Endothelial cell of umbilical vein (primary cell): ENCODE data around the gene LRRC73. TPM values are rescaled to one million over a fixed set of nuclear protein-coding genes. Genes with fewer than 3 reads are reported as not detected.

Experiments used
- BruUV-seq: library from RNA; stranded (reverse); fragments of 400-500 nt; replicated peaks from 2 replicates; lab custom pipeline; 2021; lab: Mats Ljungman, UMichigan
- CTCF ChIA-PET: fragments of 300-600, 350-600 bp; sonication (Branson Sonifier 250); formaldehyde crosslinking; loops from one replicate; lab custom pipeline; 2021; ENCODE audit warnings: antibody characterized with exemption, inconsistent platforms; lab: Charles Lee
- POLR2A ChIA-PET: fragments of 300-600, 350-600 bp; sonication (Branson Sonifier 250); formaldehyde crosslinking; loops from one replicate; lab custom pipeline; 2021; ENCODE audit warnings: antibody characterized with exemption, inconsistent platforms; lab: Charles Lee
- DNase-seq: peaks from one replicate; pipeline ENCODE4 v3.0.0-alpha.2; 2011; ENCODE audit warnings: low read depth, low spot score
- FAIRE-seq: peaks from 2 replicates; lab custom pipeline; 2011; peaks lifted over from hg19 to GRCh38; lab: Jason Lieb, UNC
- H2AFZ ChIP-seq: 2 replicates; pipeline ENCODE4 v1.6.0; 2012; ENCODE audit warnings: low read depth, low read length, control low read depth, inconsistent platforms
- H3K27ac ChIP-seq: 2 replicates; pipeline ENCODE4 v1.5.1; 2011; ENCODE audit warnings: low read depth, mild to moderate bottlenecking, control low read depth, low read length, moderate library complexity; ENCODE audit not compliant: insufficient read depth
- H3K27me3 ChIP-seq, 2 experiments: 2 replicates each; pipeline versions ENCODE4 v1.6.0 to v1.6.1; 2011; ENCODE audit warnings: low read length in 2 of 2, mixed read lengths in 1 of 2; ENCODE audit not compliant: control insufficient read depth in 2 of 2, insufficient read depth in 2 of 2
- H3K36me3 ChIP-seq, 2 experiments: 2 replicates in 1 of 2; 3 replicates in 1 of 2; pipeline ENCODE4 v1.5.1; 2011; ENCODE audit warnings: low read length in 2 of 2, mild to moderate bottlenecking in 1 of 2, moderate library complexity in 1 of 2; ENCODE audit not compliant: control insufficient read depth in 2 of 2, insufficient read depth in 2 of 2; ENCODE audit errors: extremely low read depth in 1 of 2
- H3K4me1 ChIP-seq: 3 replicates; pipeline ENCODE4 v1.5.1; 2011; ENCODE audit warnings: mild to moderate bottlenecking, low read length; ENCODE audit not compliant: control insufficient read depth, insufficient read depth; ENCODE audit errors: extremely low read depth
- H3K4me2 ChIP-seq: 2 replicates; pipeline ENCODE4 v1.6.1; 2011; ENCODE audit warnings: low read length, control low read depth, mixed read lengths; ENCODE audit not compliant: insufficient read depth
- H3K4me3 ChIP-seq, 3 experiments: fragments of 200-600 bp in 1 of 3; sonication (generic), shearing (Covaris generic) in 1 of 3; replicated peaks in 1 of 3; 2 replicates each; pipeline ENCODE4 v1.5.1; 2011 to 2016; ENCODE audit warnings: control low read depth in 3 of 3, low read length in 3 of 3, mild to moderate bottlenecking in 2 of 3, inconsistent platforms in 1 of 3, low read depth in 1 of 3, moderate library complexity in 1 of 3; ENCODE audit not compliant: insufficient read depth in 1 of 3
- H3K79me2 ChIP-seq: 2 replicates; pipeline ENCODE4 v1.6.0; 2012; ENCODE audit warnings: low read length, inconsistent platforms; ENCODE audit not compliant: control insufficient read depth, insufficient read depth
- H3K9ac ChIP-seq: replicated peaks from 2 replicates; pipeline ENCODE3; 2011; ENCODE audit warnings: low read length, control low read depth; ENCODE audit not compliant: insufficient read depth; ENCODE audit errors: extremely low read depth
- H3K9me1 ChIP-seq: replicated peaks from 3 replicates; pipeline ENCODE4 v1.6.0; 2011; ENCODE audit warnings: mild to moderate bottlenecking, low read length; ENCODE audit not compliant: control insufficient read depth, insufficient read depth; ENCODE audit errors: extremely low read depth
- H3K9me3 ChIP-seq: replicated peaks from 2 replicates; pipeline ENCODE4 v1.5.1; 2012; ENCODE audit warnings: low read length, inconsistent platforms; ENCODE audit not compliant: control insufficient read depth, insufficient read depth
- H4K20me1 ChIP-seq: replicated peaks from 2 replicates; pipeline ENCODE3; 2011; ENCODE audit warnings: mild to moderate bottlenecking, low read length; ENCODE audit not compliant: control insufficient read depth, insufficient read depth; ENCODE audit errors: extremely low read depth
- CTCF ChIP-seq, 2 donors: IDR thresholded peaks; 1 replicate in 1 of 2; 2 replicates in 1 of 2; pipeline ENCODE4 v1.5.1; 2011; ENCODE audit warnings: low read length in 2 of 2, mild to moderate bottlenecking in 2 of 2, moderate library complexity in 2 of 2, control low read depth in 1 of 2, inconsistent platforms in 1 of 2, low read depth in 1 of 2; ENCODE audit not compliant: insufficient read depth in 1 of 2; ENCODE audit errors: extremely low read depth in 1 of 2
- EZH2 ChIP-seq: IDR thresholded peaks from 2 replicates; pipeline ENCODE4 v1.6.1; 2012; ENCODE audit warnings: borderline replicate concordance, low read depth, mild to moderate bottlenecking, moderate library complexity, low read length, inconsistent platforms; ENCODE audit not compliant: severe bottlenecking
- FOS ChIP-seq: IDR thresholded peaks from 2 replicates; pipeline ENCODE4 v1.6.1; 2011; ENCODE audit warnings: mild to moderate bottlenecking, low read length, moderate library complexity, borderline replicate concordance; ENCODE audit not compliant: insufficient read depth
- GATA2 ChIP-seq: IDR thresholded peaks from 2 replicates; pipeline ENCODE4 v1.7.0; 2011; ENCODE audit warnings: low read depth, mild to moderate bottlenecking, moderate library complexity, mixed read lengths, low read length; ENCODE audit not compliant: insufficient read length, insufficient read depth
- JUN ChIP-seq: IDR thresholded peaks from 2 replicates; pipeline ENCODE4 v1.6.1; 2011; ENCODE audit warnings: borderline replicate concordance, low read depth; ENCODE audit not compliant: insufficient read length, insufficient read depth
- MYC ChIP-seq: IDR thresholded peaks from one replicate; pipeline ENCODE4 v1.6.1; 2011; ENCODE audit warnings: mild to moderate bottlenecking, low read depth, low read length
- POLR2A ChIP-seq: IDR thresholded peaks from 2 replicates; pipeline ENCODE4 v1.6.1; 2012; ENCODE audit warnings: low read depth, mild to moderate bottlenecking, control low read depth, low read length
- POLR2AphosphoS5 ChIP-seq: IDR thresholded peaks from 2 replicates; pipeline ENCODE4 v1.6.1; 2012; ENCODE audit warnings: low read depth, mild to moderate bottlenecking, control low read depth, low read length, moderate library complexity; ENCODE audit not compliant: insufficient read depth
- dilution Hi-C: fragments of 300-500 bp; cut with MboI; formaldehyde crosslinking; loops from one replicate; pipeline ENCODE4 v1.15.0; 2019; ENCODE audit warnings: low sequenced_read_pairs; ENCODE audit not compliant: extremely low pct_ligation_motif_present
- intact Hi-C: fragments of 100-400 bp; cut with micrococcal nuclease; formaldehyde crosslinking; loops from one replicate; pipeline ENCODE4 v1.10.0; 2022
- polyA plus RNA-seq, 4 experiments: library from polyadenylated mRNA; depleted of rRNA in 3 of 4; stranded (reverse) in 3 of 4; unstranded in 1 of 4; fragments of >200 nt; gene quantifications; 2 replicates each; pipeline versions ENCODE4 v1.2.1 to v1.2.3, GENCODE V29; 2011 to 2012; ENCODE audit warnings: missing spikeins in 1 of 4
- small RNA-seq: library from RNA; depleted of rRNA; stranded (forward); fragments of <200 nt; gene quantifications from one replicate; pipeline ENCODE3, GENCODE V24; 2012; ENCODE audit warnings: low replicate concordance, low read depth; ENCODE audit not compliant: insufficient read depth, insufficient read length
- total RNA-seq: library from RNA; stranded (reverse); gene quantifications from 2 replicates; pipeline ENCODE4 v1.2.3, GENCODE V29; 2021
- TF ChIP-seq, protein P1 (sequence below): IDR thresholded peaks from 2 replicates; pipeline ENCODE4 v1.6.1; 2011; ENCODE audit not compliant: insufficient read depth, insufficient read length

The LRRC73 gene
- total and polyA plus RNA-seq, 2 donors (not counting 3 experiments of a cell fraction or from before 2014, with no cell fraction given) = 0.11 to 0.58 TPM

- FAIRE-seq (no peak), DNase-seq (no peak)
- H3K4me1 ChIP-seq = peaks cover 9% of the 10 kb centered on the region
- no peaks in the 10 kb centered on the region for H3K36me3 ChIP-seq
- TF ChIP-seq MYC = no peak
- TF ChIP-seq GATA2 = no peak
- TF ChIP-seq, protein P1, sequence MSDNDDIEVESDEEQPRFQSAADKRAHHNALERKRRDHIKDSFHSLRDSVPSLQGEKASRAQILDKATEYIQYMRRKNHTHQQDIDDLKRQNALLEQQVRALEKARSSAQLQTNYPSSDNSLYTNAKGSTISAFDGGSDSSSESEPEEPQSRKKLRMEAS = no peak
- no peak for TF ChIP-seq EZH2
- no peak for TF ChIP-seq POLR2A
- no peak for TF ChIP-seq CTCF (IDR thresholded peaks at IDR 0.05; ENCODE audit: extremely low read depth in 1 of 2, insufficient read depth in 1 of 2, low read depth in 1 of 2, low read length in 2 of 2)
- TF ChIP-seq FOS = no peak
- no peak for TF ChIP-seq JUN
- TF ChIP-seq POLR2AphosphoS5 = no peak
- H3K4me2 ChIP-seq = no peak overlapping the region
- H3K4me3 ChIP-seq = no peak overlapping the region
- H3K27ac ChIP-seq = no peak overlapping the region
- no TSS peak for BruUV-seq
- dilution Hi-C loops = no loop called here
- no peak overlapping the region for H3K9ac ChIP-seq
- no peaks in the 10 kb centered on the region for H3K9me1 ChIP-seq
- H4K20me1 ChIP-seq = no peaks in the 10 kb centered on the region
- intact Hi-C loops = no loop called here
- H3K27me3 ChIP-seq = peaks cover 10 to 26% of the 10 kb centered on the region in 2 experiments
- no peak overlapping the region for H2AFZ ChIP-seq
- ChIA-PET POLR2A (interaction anchor here (0.7 kb wide), 2 partner anchors 20 to 33 kb away, joined by 3 to 5 read pairs; partner anchors contain the start of gene TJAP1), CTCF (interaction anchor here (1.6 to 21.3 kb wide), 2 partner anchors 19 to 44 kb away, joined by 3 to 289 read pairs; partner anchors contain the start of gene LRRC73)
- H3K79me2 ChIP-seq = no peaks in the 10 kb centered on the region
- no peaks in the 10 kb centered on the region for H3K9me3 ChIP-seq
These were observed 52.5 kb downstream of the LRRC73 start for GRCh38 chr6:43457643-43458042.

Small RNA genes lying within 50 kb of the gene (small RNA-seq; reads per million reads assigned to genes)
- gene RF00426 (not detected), gene RNU6-1113P (not detected)

Other genes with a start within 250 kb of the LRRC73 start
- not detected in 2 replicates for gene SLC22A7, start 212.1 kb downstream of the LRRC73 start, total RNA-seq
- not detected in 2 replicates for gene SLC22A7, start 212.1 kb downstream of the LRRC73 start, polyA plus RNA-seq
- gene CRIP3, start 201.5 kb downstream of the LRRC73 start, total RNA-seq = not detected in 2 replicates
- not detected in 2 replicates for gene CRIP3, start 201.5 kb downstream of the LRRC73 start, polyA plus RNA-seq
- 13.0 and 13.6 TPM in 2 replicates for gene ZNF318, start 140.7 kb downstream of the LRRC73 start, total RNA-seq
- gene ZNF318, start 140.7 kb downstream of the LRRC73 start, polyA plus RNA-seq = 7.1 and 7.8 TPM in 2 replicates
- gene ABCC10, start 82.8 kb downstream of the LRRC73 start, total RNA-seq = 34.8 and 37.9 TPM in 2 replicates
- gene ABCC10, start 82.8 kb downstream of the LRRC73 start, polyA plus RNA-seq = 29.2 and 32.9 TPM in 2 replicates
- gene DLK2, start 54.8 kb downstream of the LRRC73 start, total RNA-seq = not detected in 2 replicates
- 0.36 and 0.38 TPM in 2 replicates for gene DLK2, start 54.8 kb downstream of the LRRC73 start, polyA plus RNA-seq
- 31.8 and 33.1 TPM in 2 replicates for gene TJAP1, start 32.8 kb downstream of the LRRC73 start, total RNA-seq
- 28.4 and 29.9 TPM in 2 replicates for gene TJAP1, start 32.8 kb downstream of the LRRC73 start, polyA plus RNA-seq
- 117 and 119 TPM in 2 replicates for gene YIPF3, start 6.6 kb upstream of the LRRC73 start, total RNA-seq
- gene YIPF3, start 6.6 kb upstream of the LRRC73 start, polyA plus RNA-seq = 470 and 561 TPM in 2 replicates
- 40.6 and 46.0 TPM in 2 replicates for gene POLR1C, start 6.7 kb upstream of the LRRC73 start, total RNA-seq
- gene POLR1C, start 6.7 kb upstream of the LRRC73 start, polyA plus RNA-seq = 34.7 and 39.8 TPM in 2 replicates
- gene XPO5, start 65.7 kb upstream of the LRRC73 start, total RNA-seq = 45.9 and 50.0 TPM in 2 replicates
- 27.5 and 28.4 TPM in 2 replicates for gene XPO5, start 65.7 kb upstream of the LRRC73 start, polyA plus RNA-seq
- gene POLH, start 65.8 kb upstream of the LRRC73 start, total RNA-seq = 33.7 and 36.6 TPM in 2 replicates
- 8.8 and 9.3 TPM in 2 replicates for gene POLH, start 65.8 kb upstream of the LRRC73 start, polyA plus RNA-seq
- 77.6 and 87.1 TPM in 2 replicates for gene GTPBP2, start 118.9 kb upstream of the LRRC73 start, total RNA-seq
- gene GTPBP2, start 118.9 kb upstream of the LRRC73 start, polyA plus RNA-seq = 112 and 118 TPM in 2 replicates
- gene MAD2L1BP, start 125.5 kb upstream of the LRRC73 start, total RNA-seq = 32.3 and 34.9 TPM in 2 replicates
- gene MAD2L1BP, start 125.5 kb upstream of the LRRC73 start, polyA plus RNA-seq = 62.0 and 63.5 TPM in 2 replicates
- gene RSPH9, start 134.7 kb upstream of the LRRC73 start, total RNA-seq = 0.12 and 0.27 TPM in 2 replicates
- 0.18 and 0.21 TPM in 2 replicates for gene RSPH9, start 134.7 kb upstream of the LRRC73 start, polyA plus RNA-seq
- 39.1 and 39.8 TPM in 2 replicates for gene MRPS18A, start 177.4 kb upstream of the LRRC73 start, total RNA-seq
- gene MRPS18A, start 177.4 kb upstream of the LRRC73 start, polyA plus RNA-seq = 83.8 and 92.3 TPM in 2 replicates